GM23338 (cell line): Measurements from ENCODE around the gene RNF32. TPM values are rescaled to one million over a fixed set of nuclear protein-coding genes. Genes with fewer than 3 reads are reported as not detected.

ENCODE experiments used
- EZH2 ChIP-seq: fragments of 200-600 bp; sonication (generic); IDR thresholded peaks from one replicate; pipeline ENCODE4 v1.8.0; 2017; ENCODE audit warnings: antibody characterized with exemption, mild to moderate bottlenecking, low read depth; ENCODE audit not compliant: unreplicated experiment
- EZH2phosphoT487 ChIP-seq: fragments of 200-600 bp; sonication (generic); IDR thresholded peaks from one replicate; pipeline ENCODE4 v1.8.1; 2018; ENCODE audit warnings: antibody characterized with exemption; ENCODE audit not compliant: unreplicated experiment
- NANOG ChIP-seq: IDR thresholded peaks from 2 replicates; pipeline ENCODE4 v1.6.1; 2016; ENCODE audit warnings: antibody characterized with exemption, borderline replicate concordance
- REST ChIP-seq: IDR thresholded peaks from one replicate; pipeline ENCODE4 v1.6.1; 2018; ENCODE audit warnings: antibody characterized with exemption; ENCODE audit not compliant: unreplicated experiment
- STAT1 ChIP-seq: IDR thresholded peaks from one replicate; pipeline ENCODE4 v1.6.1; 2016; ENCODE audit warnings: antibody characterized with exemption; ENCODE audit not compliant: unreplicated experiment
- ZNF114 ChIP-seq: fragments of 250-450 bp; sonication (Bioruptor Pico); IDR thresholded peaks from 2 replicates; pipeline ENCODE4 v1.5.0; 2020; ENCODE audit warnings: mild to moderate bottlenecking, moderate library complexity
- ZNF462 ChIP-seq: fragments of 250-450 bp; sonication (Bioruptor Pico); IDR thresholded peaks from 2 replicates; pipeline ENCODE4 v1.5.0; 2020; ENCODE audit warnings: mild to moderate bottlenecking, moderate library complexity
- polyA plus RNA-seq: library from polyadenylated mRNA; unstranded; fragments of >200 nt; fragmentation: Nextera tagmentation; extraction: Ambion mirVana; gene quantifications from 2 replicates; pipeline ENCODE4 v1.2.1, GENCODE V29; 2016
- total RNA-seq: library from RNA; depleted of rRNA; stranded (reverse); fragments of >200 nt; shearing (Covaris generic); gene quantifications from 2 replicates; pipeline ENCODE4 v1.2.3, GENCODE V29; 2014

RNF32 gene
- total and polyA plus RNA-seq, 2 experiments from 2014 or later: 0.56 to 2.0 TPM

GRCh38 chr7:156640949-156641485 lies 443 bp downstream of the RNF32 start (continued):
- TF ChIP-seq ZNF462 (no peak), EZH2phosphoT487 (no peak), REST (no peak), ZNF114 (no peak), EZH2 (no peak), NANOG (no peak), STAT1 (no peak)
